GM12872 (cell line): ENCODE data around the gene IRS1.

Experiments used
- CTCF ChIP-seq: IDR thresholded peaks from 3 replicates; pipeline ENCODE4 v1.5.1; 2011; ENCODE audit warnings: low read depth, mild to moderate bottlenecking, low read length, moderate library complexity; ENCODE audit not compliant: insufficient read depth

The IRS1 gene

DNA sequence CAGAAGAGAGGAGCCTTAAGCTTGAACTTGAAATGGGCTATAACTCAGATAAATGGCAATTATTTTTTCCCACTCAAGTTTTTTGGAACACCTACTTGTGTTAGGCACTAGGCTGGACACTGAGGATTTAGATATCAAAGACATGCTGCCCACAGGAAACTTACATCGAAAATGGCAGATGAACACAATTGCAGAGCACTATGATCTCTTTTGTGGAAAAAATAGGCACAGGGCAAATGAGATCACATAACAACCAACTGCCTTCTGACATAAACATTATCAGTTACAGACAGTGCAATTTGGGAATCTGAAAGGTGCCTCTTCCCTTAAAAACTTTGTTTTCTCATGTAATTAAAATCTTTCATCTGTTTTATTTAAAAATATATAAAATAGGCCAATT is 3.8 kb upstream of the IRS1 start:
- TF ChIP-seq CTCF, result no peak

DNA sequence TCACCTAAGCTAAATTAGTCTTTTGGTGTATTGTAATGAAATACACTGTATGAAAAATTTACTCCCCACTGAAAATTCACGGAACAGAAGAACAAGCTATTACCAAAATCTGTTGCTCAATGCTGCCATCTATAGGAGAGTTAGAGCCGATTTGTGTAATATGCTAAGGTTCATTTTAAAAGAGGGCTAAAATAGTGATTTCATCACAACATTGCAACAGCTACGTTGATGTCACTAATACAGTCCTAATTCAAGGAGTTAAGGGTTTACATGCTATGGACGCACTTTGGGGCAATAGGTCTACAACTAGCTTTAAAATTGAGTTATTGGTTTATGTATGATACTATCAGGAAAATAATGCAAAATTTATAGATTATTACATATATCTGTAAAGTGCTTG is 3.0 kb upstream of the IRS1 start:
- peak; percentile 67; the same call in 2 of the 3 replicates for TF ChIP-seq CTCF

- TF ChIP-seq CTCF, result no peak; the same call in 2 of the 3 replicates
Observed at GRCh38 chr2:226800941-226801784, 1.5 kb upstream of the IRS1 start.

DNA sequence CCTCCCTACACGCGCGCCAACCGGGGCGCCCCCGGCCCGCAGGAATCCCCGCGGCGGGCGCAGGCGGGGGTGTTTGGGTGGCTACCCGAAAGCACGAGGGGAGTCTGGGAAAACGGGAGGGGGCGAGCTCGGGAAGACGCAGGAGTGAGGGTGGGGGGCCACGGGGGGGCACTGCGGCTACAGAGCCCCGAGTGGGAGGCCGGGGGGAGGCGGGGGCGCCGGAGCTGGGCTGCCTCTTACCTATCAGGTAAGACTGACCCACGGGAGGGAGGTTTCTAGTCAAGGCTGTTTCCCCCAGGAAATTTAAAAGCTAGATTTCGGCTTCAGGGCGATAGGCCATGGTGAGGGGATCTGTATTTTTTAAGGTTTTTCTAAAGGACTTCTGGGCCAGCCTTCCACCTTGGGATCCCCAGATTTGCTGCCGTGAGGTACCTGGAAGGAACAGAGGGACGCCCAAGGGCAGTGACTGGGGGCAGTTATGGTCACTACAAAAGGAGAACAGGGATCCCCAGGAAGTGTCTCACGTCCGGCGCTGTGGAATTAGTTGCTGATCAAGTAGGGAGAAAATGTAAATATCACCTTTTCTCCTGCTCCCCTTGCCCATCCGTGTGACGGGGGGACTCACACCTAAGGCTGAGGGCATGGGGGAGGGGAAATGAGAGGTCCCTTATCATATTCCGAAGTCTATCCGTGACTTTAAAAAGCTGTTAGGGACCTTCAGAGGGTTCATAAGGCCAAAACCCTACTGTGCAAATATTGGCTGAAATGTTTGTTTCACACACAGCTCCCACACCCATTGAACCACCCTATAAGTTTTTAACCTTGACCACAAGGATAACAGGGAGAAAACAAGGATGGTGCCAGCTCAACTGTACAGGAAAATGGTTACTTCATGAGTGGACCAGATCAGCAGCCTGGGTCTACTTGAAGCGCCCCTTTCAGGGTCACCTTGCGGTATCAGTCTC is 638 bp upstream of the IRS1 start:
- TF ChIP-seq CTCF, result no peak

DNA sequence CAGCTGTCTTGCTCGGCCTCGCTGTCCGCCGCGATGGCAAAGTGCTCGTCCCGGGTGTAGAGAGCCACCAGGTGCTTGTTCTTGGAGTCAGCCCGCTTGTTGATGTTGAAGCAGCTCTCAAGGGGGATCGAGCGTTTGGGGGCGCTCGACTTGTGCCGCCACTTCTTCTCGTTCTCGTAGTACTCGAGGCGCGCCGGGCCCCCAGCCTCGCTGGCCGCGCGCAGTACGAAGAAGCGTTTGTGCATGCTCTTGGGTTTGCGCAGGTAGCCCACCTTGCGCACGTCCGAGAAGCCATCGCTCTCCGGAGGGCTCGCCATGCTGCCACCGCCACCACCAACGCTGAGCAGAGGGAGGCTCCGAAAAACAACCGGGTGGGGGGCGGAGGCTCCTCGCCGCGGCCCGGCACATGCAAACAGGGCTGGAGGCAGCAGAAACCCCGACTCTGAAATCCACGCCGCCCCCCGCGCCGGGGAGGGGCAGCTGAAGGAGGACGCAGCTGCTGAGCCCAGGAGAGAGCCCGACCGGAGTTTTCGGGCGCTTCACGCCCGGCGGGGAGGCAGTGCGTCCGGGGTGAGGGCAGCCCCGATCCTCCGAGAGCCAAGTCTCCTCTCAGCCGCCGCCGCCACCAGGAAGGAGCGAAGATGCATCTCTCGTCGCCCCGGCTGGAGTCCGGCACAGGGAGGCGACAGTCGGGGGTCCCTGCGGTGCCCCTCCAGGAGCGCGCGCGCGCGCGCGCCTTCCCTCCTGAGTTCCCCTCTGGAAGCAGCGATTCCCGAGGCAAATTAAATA is 1.0 kb downstream of the IRS1 start:
- peak; percentile 45; the same call in 2 of the 3 replicates for TF ChIP-seq CTCF

DNA sequence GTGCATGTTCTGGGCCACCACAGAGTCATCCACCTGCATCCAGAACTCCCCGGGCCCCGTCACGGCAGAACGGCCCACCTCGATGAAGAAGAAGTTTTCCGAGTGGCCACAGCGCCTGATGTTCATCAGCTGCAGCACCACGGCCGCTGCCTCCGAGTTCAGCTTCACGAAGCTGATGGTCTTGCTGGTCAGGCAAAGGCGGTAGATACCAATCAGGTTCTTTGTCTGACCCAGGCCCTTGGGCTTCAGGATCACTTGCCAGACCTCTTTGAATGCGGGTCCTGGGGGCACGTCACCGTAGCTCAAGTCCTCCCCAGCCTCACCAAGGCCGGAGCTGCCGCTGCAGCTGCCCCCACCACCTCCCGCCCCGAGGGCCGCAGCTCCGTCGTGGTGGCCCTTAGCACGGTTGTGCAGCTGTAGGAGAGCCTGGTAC is 1.6 kb downstream of the IRS1 start:
- no peak for TF ChIP-seq CTCF
